Measurements from ENCODE around the gene ARHGEF37.
"Not testable (repeated sequence)": the region's sequence is repeated elsewhere in the genome, so short reads cannot be mapped to it uniquely, and the experiment has no call there.

ARHGEF37 gene, protein sequence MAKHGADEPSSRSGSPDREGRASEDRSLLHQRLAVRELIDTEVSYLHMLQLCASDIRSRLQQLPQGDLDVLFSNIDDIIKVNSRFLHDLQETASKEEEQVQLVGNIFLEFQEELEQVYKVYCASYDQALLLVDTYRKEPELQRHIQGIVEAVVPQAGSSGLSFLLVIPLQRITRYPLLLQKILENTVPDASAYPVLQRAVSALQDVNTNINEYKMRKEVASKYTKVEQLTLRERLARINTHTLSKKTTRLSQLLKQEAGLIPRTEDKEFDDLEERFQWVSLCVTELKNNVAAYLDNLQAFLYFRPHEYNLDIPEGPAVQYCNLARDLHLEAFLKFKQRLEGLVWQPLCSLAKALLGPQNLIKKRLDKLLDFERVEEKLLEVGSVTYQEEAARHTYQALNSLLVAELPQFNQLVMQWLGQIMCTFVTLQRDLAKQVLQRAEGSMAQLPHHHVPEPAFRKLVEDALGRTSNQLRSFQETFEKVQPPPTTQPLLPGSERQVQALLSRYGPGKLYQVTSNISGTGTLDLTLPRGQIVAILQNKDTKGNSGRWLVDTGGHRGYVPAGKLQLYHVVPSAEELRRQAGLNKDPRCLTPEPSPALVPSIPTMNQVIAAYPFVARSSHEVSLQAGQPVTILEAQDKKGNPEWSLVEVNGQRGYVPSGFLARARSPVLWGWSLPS

DNA sequence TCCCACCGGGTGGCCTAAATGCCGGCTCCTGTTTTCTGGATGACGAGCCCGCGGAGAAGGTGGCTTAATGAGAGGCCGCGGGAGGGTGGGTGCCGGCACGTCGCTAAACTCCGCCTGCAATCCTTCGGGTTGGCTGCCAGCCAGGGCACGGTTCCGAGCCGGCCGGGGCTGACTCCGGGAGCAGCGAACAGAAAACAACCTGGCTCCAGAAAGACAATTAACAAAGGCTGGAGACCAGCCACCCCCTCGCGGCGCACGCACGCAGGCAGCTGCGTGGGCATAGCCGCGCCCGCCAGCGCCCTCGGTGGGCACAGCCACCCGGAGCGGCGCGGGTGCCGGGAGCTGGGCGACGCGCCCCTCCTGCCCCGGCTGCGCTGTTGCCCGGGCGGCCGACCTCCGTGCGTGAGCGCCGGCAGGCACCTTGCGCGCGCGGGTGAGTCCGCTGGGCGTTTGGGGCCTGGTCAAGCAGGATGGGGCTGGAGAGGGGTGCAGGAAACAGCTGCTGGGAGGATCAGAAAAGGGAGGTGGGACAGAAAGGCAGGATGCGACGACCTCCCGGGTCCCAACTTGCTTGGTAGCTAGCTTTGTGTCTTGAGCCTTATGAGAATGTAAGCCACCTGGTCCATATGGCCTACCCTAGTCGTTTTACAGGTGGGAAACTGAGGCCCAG, at the start of gene ARHGEF37:
Gene ARHGEF37, plus strand, starts transcription at position 307 of the 670 bp plus-strand sequence. CDS start 16,272 bp downstream, outside the sequence.
- DNase-seq, result peak; percentile 82

DNA sequence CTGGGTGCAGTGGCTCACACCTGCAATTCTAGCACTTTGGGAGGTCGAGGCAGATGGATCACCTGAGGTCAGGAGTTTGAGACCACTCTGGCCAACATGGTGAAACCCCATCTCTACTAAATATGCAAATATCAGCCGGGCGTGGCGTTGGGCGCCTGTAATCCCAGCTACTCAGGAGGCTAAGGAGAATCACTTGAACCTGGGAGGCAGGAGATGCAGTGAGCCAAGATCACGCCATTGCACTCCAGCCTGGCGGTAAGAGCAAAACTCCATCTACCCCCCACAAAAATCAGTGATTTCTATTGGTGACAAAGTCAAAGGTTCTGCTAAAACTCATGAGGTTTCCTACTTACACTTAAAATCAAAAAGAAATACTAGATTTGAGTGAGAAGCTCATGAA, 48.9 kb upstream of the ARHGEF37 start:
- DNase-seq, result no peak

DNA sequence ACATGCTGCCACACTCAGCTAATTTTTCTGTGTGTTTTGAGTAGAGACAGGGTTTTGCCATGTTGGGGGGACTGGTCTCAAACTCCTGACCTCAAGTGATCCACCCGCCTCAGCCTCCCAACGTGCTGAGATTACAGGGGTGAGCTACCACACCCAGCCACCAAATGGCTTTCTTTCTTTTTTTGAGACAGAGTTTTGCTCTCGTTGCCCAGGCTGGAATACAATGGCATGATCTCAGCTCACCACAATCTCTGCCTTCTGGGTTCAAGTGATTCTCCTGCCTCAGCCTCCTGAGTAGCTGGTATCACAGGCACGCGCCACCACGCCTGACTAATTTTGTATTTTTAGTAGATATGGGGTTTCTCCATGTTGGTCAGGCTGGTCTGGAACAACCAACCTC, 45.5 kb upstream of the ARHGEF37 start:
- DNase-seq, result not testable (repeated sequence)

DNA sequence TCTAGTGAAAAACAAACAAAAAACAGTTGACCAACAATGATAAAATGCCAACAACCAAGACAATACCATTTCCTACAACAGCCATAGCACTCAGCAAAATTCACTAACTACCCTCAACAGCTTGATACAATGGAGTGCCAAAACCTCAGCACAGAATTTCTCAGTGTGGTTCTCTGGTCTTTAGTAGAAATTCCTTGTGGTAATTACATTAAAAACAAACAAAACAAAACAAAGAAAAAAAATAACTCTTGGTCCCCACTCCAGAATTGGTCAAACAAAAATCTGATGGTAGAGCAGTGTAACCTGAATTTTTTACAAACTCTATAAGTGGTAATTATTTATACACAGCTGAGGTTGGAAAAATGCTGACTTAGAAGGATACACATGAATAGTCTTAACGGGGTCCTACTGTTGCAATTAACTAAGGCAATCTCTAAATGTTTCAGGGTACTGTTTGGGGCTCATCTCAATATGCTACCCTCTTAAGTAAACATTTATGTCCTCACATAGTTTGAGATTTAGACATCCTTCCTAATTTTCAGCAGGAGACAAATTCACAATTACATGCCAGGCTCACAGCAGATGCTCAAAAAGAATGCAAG, 43.8 kb upstream of the ARHGEF37 start:
- DNase-seq, result no peak

DNA sequence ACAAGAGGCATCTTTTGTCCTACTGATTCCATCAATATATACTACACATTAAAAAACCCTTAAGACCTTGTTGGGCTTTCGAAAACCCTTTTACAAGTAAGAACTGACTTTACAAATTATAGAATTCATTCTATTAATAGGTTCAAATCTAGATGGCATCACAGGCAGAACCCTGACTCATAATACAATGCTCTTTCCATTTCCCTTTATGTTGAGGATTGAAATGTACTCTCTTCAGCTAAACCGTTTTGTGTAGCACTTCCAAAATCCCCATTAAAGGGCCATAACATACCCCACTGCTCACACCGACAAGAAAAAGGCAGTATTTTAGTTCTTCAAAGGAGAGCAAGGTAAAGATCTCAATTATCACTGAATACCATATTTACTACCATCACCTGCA, 41.2 kb upstream of the ARHGEF37 start:
- DNase-seq, result no peak

DNA sequence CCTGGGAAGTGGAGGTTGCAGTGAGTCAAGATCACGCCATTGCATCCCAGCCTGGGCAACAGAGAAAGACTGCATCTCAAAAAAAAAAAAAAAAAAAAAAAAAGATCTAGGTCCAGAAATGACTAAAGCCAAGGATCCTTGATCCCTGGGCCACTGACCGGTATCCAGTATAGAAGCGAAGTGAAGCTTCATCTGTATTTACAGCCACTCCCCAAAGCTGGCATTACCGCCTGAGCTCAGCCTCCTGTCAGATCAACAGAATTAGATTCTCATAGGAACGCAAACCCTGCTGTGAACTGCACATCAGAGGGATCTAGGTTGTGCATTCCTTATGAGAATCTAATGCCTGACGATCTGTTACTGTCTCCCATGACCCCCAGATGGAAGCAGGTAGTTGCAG, 39.4 kb upstream of the ARHGEF37 start:
- DNase-seq, result no peak

DNA sequence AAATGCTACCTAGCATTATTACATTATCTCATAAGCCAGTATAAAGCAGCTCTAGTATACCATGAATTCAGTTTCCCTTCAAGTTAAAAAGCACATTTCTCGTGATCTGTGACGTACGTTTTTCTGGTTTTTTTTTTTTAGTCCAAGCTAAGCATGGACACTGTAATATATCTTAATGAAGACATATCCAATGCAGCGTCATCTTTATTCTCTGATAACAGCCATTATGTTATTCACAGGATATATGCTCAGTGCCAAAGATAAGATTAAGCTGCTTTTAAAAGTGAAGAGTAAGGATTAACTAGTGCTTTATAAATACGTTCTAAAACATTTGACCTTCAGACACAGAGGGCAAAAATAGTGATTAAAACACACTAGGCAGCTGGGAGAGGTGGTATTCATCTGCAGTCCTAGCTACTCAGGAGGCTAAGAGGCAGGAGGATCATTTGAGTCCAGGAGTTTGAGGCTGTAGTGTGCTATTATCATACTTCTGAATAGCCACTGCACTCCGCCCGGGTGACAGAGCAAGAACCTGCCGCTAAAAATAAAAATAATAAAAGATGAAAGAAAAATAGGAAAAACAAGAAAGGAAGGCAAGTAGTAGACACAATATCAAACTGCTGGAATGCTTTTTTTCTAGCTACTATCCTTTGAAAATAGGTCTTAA, 37.8 kb upstream of the ARHGEF37 start:
- DNase-seq, result peak; percentile 62

DNA sequence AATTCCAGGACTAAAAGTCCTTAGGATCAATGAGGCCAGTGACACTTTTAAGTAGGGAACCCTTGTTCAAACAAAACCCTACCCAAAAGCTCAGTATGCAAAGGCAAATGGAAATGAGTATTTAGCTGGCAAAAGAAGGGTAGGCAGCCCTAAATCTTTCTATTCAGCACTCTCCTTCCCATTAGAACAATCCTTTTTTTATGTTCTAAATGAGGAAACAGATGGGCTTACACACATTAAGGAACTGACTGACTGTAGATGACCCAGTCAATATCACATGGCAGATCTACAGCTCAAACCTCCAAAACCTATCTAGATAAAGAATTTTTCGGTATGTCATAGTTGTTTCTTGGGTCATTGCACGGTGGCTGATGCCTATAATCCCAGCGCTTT, 37.3 kb upstream of the ARHGEF37 start:
- peak; percentile 64 for DNase-seq

DNA sequence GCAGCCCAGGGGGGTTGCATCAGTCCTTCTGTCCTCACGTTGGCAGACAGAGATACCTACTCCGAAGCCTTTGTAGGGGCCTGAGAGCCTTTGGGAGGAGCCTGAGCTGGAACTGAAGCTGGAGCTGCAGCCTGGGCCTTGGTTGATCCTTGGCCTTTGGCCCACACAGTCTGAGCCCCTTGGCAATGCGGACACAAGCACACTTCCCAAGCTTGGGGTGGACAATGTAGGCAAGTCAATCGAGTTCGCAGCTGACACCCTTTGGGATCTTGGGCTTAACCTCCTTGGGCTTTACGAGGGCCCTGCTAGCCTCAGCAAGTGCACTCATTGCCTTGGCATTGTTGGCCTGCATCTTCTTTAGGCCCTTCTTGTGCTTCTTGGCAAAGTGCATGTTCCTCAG, 36.0 kb upstream of the ARHGEF37 start:
- no peak for DNase-seq

DNA sequence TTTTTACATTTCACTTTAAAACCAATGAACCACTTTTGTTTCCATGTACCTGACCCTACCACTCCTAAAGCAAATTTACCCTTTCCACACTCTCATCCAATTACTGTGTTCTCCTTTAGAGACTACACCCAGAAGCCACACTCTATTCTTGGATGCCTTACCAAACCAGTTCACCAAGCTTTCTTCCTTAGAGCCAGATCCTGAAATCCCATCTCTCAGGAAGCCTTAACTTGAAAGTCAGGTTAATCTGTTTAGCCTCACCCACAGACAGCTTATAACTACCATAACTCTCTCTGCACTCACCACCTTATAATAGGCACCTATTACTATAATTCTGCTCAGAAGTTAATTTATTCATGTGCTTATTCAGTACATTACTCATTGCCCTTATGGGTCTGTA, 34.3 kb upstream of the ARHGEF37 start:
- no peak for DNase-seq

DNA sequence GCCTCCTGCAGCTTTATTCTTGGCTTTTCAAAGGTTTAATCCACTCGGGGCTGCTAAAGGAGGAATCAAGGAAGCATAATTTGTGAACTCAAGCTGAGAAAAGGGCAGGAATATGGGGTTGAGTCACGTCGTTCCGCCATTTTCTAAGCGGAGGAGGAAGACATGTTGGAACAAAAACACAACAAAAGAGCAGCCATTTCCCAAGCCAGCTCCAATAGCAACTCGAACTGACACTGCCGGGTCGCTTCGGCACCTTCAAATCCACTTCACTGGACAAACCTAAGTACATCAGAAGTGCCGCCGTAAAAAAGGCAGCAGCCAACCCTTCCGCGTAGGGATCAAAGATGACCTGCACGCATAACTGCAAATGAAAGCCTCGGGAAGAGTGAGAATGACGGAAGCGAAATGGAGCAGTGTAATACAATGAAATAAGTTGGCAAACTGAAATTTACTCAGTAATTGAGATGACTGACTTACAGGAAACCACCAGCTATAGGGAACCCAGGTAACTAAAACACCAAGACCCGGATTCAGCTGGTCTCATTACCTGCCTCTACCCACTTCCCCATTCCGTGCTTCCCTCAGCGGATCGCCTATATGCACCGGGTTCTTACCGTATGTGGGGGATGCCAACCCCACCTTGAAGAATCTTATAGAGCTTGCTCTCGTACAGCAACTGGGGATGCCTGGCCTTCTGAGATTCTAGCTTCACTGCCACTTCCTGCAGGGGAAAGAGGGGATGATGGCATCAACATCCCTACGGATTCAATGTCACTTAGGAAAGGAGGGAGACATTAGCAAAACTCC, 31.6 kb upstream of the ARHGEF37 start:
- peak; percentile 73 for DNase-seq

DNA sequence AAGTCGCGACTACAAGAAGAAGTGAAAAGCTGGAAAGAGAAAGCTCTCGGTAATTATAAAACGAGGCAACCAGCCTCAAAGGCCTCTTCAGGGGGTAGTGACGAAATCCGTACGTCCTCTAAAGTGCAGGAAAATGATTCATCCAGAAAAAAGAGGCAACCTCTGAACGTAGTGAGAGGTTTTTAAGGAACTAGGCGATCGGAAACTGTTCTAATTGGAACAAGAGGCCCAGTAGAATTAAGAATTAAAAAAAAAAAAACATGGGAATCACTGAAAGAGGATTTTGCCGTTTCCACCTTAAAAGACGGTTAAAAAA, 31.1 kb upstream of the ARHGEF37 start:
- peak; percentile 38 for DNase-seq

DNA sequence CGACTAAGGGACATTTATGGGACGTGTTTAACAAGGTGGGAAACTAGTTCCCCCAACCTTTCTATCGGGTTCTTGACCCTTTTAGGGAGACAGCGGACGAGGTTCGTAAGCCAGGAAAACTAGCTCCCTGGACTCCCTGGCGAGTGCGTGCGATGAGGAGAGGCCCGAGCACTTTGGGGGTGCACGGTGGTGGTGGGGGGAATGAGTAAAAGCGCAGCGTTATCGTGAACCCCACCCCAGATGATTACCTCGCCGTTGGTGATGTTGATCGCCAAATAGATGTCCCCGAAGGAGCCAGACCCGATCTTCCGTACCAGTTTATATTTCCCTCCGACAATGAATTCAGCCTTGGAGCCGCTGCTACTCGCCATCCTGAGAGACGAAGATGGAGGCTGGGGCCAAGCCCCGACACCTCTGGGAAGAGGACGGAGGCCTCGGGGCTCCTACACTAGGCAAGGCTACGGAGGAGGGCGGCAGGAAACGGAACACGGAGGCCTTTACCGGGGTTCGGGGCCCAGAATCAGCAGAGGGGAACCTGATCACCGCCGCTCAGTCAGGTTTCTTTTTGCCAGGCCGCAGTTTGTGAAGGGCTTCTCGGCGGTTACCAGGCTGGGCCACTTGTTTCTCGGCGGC, 30.6 kb upstream of the ARHGEF37 start:
- peak; percentile 50 for DNase-seq

DNA sequence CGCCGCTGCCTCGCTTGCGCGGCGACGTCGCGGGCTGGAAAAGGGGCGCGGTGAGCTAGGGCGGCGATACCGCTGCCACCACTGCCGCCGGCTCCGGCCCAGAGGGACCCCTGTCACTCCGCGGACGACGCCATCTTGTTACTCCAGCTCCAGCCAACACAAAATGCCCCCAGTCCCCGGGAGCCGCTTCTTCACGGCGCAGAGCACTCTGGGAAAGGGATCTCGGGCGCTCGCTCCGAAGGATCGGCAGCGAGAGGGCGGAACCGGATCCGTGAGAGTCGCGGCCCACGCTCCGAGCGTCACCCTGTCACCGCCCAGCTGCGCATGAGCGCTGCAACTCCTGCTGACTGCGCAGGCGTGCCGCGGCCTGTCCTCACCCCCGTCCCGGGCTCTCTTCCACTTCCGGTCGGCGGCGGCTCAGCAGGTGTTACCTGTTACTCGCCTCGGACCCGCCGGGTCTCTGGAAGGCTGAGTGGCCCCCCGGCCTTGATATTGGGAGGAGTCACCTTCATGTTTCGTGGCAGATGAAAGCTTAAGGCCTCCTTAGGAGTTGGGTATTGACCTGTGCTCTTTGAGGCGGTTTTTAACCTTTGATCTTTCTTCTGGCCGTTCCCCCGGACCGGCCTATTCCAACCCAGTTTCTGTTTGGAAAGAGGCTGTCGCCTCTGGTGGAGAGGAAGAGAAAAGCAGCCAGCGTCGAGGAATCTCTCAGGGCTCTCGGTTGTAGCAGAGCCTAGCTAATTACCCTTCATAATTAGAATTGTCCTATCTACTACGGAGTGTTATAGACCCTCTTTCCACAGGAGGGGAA, 29.9 kb upstream of the ARHGEF37 start, which contains the start of gene CSNK1A1:
Gene CSNK1A1, minus strand, starts transcription at position 213 of the 811 bp plus-strand sequence. CDS start 475 bp downstream, outside the sequence.
- DNase-seq, result peak; percentile 99

DNA sequence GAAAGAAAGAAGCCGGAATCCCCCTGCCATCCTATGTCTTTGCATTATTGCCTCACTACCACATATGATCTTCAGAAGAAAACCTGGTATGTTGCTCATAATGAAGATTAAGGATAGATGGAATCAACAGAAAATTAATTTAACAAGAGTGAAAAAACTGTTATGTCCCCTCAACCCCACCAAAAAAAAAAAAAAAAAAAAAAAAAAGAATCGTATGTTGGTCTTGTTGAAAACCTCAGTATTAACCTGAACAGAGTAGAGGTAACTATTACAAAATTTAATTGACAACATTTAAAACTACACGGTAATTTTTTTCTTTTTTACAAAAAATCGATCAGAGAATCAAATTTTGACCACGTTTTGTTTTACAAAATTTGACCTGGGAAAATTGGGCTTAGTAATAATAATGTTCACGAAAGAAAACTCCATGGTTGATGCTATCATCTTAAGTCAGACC, 29.2 kb upstream of the ARHGEF37 start:
- no peak for DNase-seq

DNA sequence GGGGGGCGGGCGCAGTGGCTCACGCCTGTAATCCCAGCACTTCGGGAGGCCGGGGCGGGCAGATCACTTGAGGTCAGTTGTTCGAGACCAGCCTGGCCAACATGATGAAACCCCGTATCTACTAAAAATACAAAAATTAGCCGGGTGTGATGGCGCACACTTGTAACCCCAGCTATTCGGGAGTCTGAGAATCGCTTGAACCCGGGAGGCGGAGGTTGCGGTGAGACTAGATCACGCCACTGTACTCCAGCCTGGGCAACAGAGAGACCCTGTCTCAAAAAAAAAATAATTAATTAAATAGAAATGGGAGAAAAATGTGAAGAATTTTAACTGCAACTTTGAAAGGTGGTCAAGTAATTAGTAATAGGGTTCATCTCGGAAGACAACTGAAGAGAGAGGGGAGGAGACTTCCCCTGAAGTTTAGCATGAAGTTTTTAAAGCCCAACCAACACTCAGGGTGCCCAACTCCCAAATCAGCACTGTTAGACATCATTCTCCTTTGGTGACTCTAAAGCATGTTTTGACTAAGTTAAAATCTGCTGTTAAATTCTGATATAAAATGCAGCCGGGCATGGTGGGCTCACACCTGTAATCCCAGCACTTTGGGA, 28.6 kb upstream of the ARHGEF37 start:
- no peak for DNase-seq

DNA sequence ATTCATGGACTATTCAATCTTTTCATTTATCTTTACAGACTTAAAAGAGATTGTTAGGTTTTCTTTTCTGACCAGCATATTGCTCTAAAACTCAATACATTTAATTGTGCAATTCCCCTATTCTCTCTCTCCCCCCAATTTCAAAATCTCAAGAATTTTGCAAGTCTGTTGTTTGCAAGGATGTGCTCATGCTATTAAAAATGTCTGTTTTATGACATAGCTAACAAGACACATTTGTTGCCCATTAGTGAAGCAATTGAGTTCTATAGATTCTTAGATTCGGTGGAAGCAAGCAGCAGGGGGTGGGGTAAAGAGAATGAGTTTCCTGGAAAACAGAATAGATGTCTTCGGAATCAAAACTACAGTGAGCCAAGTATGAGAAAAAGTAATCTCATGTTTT, 21.6 kb upstream of the ARHGEF37 start:
- DNase-seq, result no peak

DNA sequence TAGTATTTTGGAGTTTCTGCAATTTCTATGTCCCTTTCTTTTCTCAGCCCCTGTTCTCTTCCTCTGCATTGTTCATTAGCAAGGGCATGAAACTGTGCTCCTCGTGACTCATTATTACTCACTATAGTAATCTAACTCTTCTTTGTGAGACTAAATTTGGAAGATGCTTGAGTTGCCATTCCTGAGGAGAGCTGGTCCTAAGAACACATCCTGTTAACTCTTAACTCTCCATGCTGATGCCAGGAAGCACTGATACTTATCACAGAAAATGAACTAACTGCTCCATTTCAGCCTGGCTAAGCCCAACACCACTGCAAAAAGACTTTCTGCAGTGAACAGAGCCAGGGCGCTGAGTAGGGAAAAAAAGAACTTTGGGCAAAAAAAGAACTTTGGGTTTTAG, 19.4 kb upstream of the ARHGEF37 start:
- DNase-seq, result no peak

DNA sequence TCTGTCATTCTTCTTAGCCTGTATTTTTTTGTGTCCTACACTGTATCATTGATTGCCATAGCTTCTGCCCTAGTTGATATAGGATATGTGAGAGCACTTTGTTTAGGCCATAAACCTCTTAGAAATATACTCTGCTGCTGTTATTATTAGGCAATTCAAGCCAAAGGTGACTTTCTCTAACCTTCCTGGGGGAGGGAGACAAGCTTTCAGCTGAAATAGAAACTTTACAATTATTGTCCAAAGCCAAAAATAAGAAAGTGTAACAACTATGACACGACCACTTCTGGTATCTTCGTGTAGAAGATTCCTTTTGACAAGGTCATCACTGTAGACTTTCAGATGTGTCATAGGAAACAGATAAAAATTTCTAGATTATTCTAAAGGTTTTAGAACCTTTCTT, 17.8 kb upstream of the ARHGEF37 start:
- no peak for DNase-seq

DNA sequence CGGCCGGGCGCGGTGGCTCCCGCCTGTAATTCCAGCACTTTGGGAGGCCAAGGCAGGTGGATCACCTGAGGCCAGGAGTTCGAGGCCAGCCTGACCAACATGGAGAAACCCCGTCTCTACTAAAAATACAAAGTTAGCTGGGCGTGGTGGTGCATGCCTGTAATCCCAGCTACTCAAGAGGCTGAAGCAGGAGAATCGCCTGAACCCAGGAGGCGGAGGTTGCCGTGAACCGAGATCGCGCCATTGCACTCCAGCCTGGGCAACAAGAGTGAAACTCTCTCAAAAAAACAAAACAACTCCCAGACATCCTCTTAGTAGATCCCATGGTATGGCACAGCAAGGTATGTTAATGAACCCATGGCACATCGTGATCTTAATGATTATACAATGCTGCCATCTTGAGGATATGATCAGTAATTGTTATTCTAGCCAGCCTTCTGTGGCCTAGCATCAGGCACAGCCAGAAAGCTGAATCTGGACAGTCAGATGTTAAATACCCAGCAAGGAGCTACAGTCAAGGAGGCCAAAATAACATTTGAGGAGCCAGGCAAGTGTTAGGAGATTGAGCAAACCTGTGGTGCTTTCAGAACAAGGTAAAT, 16.7 kb upstream of the ARHGEF37 start:
- peak; percentile 94 for DNase-seq

Measured in hematopoietic multipotent progenitor cell treated with erythropoietin and hydrocortisone succinate and interleukin-3 and kit ligand, for 6 days (in vitro differentiated cells).